ENCODE results near the gene CCT7. TPM values are rescaled to one million over a fixed set of nuclear protein-coding genes. Genes with fewer than 3 reads are reported as not detected.

Gene CCT7
- total and polyA plus RNA-seq, 10 of the 15 experiments (the other 5 are each of a cell fraction or from before 2014, with no cell fraction given): 206 to 598 (median 486) TPM

DNA sequence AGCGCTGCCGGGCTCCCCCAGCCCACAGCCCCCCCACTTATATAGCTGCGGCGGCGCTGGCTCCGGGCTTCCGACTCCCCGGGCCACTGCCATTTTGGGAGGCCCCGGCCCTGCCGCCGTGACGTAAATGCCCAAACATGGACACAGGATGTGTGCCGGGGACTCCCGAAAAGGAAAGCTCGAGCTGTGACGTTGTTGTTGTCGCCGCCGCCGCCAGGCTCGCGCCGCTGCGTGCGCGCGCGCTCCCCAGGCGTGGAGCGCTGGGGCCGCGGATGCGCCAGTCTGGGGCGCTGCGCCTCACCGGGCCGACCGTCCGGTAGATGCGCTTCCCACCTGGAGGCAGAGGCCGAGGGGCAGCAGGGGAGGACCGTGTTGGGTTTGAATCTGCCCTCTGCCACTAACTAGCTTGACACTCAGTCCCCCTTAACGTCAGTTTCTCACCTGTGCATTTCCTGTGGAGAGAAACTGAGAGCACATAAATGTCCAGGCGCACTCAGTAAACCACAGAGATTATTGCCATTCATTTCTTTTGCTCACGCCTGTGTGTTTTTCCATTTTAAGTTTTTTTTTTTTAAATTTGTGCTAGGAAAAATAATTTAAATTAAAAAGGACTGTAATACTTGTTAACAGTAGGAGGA, 59.5 kb downstream of the CCT7 start, which contains the start of gene EGR4 (continued):
- TF ChIP-seq, protein P1, sequence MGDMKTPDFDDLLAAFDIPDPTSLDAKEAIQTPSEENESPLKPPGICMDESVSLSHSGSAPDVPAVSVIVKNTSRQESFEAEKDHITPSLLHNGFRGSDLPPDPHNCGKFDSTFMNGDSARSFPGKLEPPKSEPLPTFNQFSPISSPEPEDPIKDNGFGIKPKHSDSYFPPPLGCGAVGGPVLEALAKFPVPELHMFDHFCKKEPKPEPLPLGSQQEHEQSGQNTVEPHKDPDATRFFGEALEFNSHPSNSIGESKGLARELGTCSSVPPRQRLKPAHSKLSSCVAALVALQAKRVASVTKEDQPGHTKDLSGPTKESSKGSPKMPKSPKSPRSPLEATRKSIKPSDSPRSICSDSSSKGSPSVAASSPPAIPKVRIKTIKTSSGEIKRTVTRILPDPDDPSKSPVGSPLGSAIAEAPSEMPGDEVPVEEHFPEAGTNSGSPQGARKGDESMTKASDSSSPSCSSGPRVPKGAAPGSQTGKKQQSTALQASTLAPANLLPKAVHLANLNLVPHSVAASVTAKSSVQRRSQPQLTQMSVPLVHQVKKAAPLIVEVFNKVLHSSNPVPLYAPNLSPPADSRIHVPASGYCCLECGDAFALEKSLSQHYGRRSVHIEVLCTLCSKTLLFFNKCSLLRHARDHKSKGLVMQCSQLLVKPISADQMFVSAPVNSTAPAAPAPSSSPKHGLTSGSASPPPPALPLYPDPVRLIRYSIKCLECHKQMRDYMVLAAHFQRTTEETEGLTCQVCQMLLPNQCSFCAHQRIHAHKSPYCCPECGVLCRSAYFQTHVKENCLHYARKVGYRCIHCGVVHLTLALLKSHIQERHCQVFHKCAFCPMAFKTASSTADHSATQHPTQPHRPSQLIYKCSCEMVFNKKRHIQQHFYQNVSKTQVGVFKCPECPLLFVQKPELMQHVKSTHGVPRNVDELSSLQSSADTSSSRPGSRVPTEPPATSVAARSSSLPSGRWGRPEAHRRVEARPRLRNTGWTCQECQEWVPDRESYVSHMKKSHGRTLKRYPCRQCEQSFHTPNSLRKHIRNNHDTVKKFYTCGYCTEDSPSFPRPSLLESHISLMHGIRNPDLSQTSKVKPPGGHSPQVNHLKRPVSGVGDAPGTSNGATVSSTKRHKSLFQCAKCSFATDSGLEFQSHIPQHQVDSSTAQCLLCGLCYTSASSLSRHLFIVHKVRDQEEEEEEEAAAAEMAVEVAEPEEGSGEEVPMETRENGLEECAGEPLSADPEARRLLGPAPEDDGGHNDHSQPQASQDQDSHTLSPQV (IDR thresholded peaks at IDR 0.05): no peak
- TF ChIP-seq CHD1 (IDR thresholded peaks at IDR 0.05; ENCODE audit: low read depth, low read length) (no peak), RBBP5 (conservative IDR thresholded peaks at IDR 0.05) (no peak), CREM (IDR thresholded peaks at IDR 0.05; ENCODE audit: low read depth) (peak; percentile 93), SP1 (IDR thresholded peaks at IDR 0.05; ENCODE audit: low read depth, low read length) (no peak), ASH2L (IDR thresholded peaks at IDR 0.05; ENCODE audit: borderline replicate concordance, low read depth) (no peak), BMI1 (IDR thresholded peaks at IDR 0.05; ENCODE audit: borderline replicate concordance) (no peak), STAT1 (conservative IDR thresholded peaks at IDR 0.05) (no peak), RCOR1 (conservative IDR thresholded peaks at IDR 0.05; ENCODE audit: low read depth, low read length) (0 out of 2 replicates have a peak, but pooled peaks have one; percentile 61), TCF7 (IDR thresholded peaks at IDR 0.05; ENCODE audit: borderline replicate concordance) (no peak), RB1 (IDR thresholded peaks at IDR 0.05; ENCODE audit: borderline replicate concordance) (0 out of 2 replicates have a peak, but pooled peaks have one; percentile 64), ZNF217 (IDR thresholded peaks at IDR 0.05) (no peak), ETV6 (conservative IDR thresholded peaks at IDR 0.05 in 1 of 2, IDR thresholded peaks at IDR 0.05 in 1 of 2; ENCODE audit: borderline replicate concordance in 1 of 2, low read depth in 1 of 2) (no peak), HDAC6 (IDR thresholded peaks at IDR 0.05; ENCODE audit: unreplicated experiment) (peak; percentile 67), EED (IDR thresholded peaks at IDR 0.05; ENCODE audit: low read depth) (no peak), PML (IDR thresholded peaks at IDR 0.05; ENCODE audit: low read length) (no peak), ESRRA (IDR thresholded peaks at IDR 0.05; ENCODE audit: low read length) (no peak)
- TF ChIP-seq, protein P2, sequence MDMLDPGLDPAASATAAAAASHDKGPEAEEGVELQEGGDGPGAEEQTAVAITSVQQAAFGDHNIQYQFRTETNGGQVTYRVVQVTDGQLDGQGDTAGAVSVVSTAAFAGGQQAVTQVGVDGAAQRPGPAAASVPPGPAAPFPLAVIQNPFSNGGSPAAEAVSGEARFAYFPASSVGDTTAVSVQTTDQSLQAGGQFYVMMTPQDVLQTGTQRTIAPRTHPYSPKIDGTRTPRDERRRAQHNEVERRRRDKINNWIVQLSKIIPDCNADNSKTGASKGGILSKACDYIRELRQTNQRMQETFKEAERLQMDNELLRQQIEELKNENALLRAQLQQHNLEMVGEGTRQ (IDR thresholded peaks at IDR 0.05; ENCODE audit: borderline replicate concordance, low read depth, low read length): no peak
- TF ChIP-seq, protein P3, sequence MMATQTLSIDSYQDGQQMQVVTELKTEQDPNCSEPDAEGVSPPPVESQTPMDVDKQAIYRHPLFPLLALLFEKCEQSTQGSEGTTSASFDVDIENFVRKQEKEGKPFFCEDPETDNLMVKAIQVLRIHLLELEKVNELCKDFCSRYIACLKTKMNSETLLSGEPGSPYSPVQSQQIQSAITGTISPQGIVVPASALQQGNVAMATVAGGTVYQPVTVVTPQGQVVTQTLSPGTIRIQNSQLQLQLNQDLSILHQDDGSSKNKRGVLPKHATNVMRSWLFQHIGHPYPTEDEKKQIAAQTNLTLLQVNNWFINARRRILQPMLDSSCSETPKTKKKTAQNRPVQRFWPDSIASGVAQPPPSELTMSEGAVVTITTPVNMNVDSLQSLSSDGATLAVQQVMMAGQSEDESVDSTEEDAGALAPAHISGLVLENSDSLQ (IDR thresholded peaks at IDR 0.05): no peak
- TF ChIP-seq, protein P4, sequence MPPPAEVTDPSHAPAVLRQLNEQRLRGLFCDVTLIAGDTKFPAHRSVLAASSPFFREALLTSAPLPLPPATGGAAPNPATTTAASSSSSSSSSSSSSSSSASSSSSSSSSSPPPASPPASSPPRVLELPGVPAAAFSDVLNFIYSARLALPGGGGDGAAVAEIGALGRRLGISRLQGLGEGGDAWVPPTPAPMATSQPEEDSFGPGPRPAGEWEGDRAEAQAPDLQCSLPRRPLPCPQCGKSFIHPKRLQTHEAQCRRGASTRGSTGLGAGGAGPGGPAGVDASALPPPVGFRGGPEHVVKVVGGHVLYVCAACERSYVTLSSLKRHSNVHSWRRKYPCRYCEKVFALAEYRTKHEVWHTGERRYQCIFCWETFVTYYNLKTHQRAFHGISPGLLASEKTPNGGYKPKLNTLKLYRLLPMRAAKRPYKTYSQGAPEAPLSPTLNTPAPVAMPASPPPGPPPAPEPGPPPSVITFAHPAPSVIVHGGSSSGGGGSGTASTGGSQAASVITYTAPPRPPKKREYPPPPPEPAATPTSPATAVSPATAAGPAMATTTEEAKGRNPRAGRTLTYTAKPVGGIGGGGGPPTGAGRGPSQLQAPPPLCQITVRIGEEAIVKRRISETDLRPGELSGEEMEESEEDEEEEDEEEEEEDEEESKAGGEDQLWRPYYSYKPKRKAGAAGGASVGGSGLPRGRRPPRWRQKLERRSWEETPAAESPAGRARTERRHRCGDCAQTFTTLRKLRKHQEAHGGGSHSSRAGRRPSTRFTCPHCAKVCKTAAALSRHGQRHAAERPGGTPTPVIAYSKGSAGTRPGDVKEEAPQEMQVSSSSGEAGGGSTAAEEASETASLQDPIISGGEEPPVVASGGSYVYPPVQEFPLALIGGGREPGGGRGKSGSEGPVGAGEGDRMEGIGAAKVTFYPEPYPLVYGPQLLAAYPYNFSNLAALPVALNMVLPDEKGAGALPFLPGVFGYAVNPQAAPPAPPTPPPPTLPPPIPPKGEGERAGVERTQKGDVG (CRISPR knock-in tag; IDR thresholded peaks at IDR 0.05): no peak
- TF ChIP-seq, protein P5, sequence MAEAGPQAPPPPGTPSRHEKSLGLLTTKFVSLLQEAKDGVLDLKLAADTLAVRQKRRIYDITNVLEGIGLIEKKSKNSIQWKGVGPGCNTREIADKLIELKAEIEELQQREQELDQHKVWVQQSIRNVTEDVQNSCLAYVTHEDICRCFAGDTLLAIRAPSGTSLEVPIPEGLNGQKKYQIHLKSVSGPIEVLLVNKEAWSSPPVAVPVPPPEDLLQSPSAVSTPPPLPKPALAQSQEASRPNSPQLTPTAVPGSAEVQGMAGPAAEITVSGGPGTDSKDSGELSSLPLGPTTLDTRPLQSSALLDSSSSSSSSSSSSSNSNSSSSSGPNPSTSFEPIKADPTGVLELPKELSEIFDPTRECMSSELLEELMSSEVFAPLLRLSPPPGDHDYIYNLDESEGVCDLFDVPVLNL (IDR thresholded peaks at IDR 0.05; ENCODE audit: low read depth, low read length): no peak
